ENCODE results near the gene IREB2.
A peak's percentile ranks its signal among the peaks of the same experiment; 100 is the strongest.
"Not testable (repeated sequence)": the region's sequence is repeated elsewhere in the genome, so short reads cannot be mapped to it uniquely, and the experiment has no call there.

IREB2 gene, protein sequence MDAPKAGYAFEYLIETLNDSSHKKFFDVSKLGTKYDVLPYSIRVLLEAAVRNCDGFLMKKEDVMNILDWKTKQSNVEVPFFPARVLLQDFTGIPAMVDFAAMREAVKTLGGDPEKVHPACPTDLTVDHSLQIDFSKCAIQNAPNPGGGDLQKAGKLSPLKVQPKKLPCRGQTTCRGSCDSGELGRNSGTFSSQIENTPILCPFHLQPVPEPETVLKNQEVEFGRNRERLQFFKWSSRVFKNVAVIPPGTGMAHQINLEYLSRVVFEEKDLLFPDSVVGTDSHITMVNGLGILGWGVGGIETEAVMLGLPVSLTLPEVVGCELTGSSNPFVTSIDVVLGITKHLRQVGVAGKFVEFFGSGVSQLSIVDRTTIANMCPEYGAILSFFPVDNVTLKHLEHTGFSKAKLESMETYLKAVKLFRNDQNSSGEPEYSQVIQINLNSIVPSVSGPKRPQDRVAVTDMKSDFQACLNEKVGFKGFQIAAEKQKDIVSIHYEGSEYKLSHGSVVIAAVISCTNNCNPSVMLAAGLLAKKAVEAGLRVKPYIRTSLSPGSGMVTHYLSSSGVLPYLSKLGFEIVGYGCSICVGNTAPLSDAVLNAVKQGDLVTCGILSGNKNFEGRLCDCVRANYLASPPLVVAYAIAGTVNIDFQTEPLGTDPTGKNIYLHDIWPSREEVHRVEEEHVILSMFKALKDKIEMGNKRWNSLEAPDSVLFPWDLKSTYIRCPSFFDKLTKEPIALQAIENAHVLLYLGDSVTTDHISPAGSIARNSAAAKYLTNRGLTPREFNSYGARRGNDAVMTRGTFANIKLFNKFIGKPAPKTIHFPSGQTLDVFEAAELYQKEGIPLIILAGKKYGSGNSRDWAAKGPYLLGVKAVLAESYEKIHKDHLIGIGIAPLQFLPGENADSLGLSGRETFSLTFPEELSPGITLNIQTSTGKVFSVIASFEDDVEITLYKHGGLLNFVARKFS

DNA sequence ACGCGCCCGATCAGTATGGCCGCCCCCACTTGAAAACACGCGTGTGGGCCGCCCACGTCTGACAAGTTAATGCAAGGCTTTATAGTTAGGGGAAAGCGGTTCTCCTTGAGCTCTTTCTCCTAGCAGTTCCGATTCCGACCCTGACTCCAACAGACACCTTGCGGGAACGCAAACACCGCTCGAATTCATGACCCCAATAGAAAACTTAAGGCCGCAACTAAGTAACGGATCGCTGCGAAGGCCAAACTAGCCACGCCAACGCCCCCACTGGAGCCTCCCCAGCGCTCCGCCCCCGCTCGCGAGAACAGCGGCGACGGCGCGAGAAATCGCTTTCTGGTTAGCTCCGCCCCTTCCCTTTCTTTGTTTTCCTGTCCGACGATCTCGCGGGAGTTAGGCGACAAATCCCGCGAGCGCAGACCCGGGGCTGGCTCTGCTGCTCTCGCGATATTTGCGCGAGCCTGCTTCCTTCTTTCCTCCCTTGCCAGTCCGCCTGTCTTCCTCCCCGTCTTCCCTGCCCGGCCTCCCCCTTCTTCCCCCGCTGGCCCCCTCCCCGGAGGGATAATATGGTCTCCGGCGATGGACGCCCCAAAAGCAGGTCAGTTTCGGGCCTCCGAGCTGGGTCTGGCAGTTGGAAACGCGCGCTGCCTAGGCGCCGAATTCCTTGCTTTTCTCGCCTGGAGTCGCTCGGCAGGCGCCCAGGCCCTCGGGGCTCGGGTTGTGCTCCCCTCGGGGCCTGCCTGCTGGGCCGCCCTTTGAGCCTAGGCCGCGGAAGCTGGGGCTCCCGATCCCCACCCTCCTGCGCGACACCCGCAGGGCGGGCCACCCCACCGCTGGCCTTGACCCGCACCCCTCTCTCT, at the start of gene IREB2:
IREB2 (plus strand) TSS at position 455 of the 857 bp plus-strand sequence; CDS start at position 577, 122 bp downstream.
- peak; percentile 100 for DNase-seq (ENCODE audit: low spot score)

DNA sequence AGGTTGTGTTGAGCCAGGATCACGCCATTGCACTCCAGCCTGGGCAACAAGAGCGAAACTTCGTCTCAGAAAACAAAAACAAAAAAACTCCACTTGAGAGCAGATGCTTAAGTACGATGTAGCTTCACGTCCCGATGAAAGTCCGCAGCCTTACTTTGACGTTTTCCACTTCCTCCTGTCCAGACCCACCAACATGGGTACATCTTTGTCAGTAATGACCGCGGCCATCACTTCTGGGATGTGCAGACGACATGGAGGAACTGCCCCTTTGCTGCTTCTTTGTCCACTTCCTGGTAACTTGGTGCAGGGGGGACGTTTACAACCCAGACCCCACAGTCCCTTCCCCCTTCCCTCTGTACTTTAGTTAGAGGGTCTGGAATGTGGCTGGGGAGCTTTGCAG, 49.2 kb upstream of the IREB2 start:
- no peak for DNase-seq (ENCODE audit: low spot score)

DNA sequence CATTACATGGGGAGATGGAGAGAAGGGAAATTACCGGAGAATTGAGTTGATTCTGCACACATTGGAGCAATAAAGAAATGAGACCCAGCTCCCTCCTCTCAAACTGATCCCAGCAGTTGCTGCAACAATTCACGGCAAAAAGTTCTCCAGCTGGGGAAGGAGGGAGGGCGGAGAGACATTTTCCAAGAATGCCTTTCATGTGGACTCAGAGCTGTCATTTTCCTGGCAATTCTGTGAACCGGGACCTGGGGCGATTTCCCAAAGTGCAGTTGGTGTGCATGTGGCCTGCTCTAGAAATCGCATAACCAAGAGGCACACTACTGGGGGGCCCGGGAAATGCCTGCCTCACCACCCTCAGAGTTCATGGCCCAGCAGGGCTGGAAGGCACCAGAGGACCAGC, 48.7 kb upstream of the IREB2 start:
- DNase-seq (ENCODE audit: low spot score): no peak

DNA sequence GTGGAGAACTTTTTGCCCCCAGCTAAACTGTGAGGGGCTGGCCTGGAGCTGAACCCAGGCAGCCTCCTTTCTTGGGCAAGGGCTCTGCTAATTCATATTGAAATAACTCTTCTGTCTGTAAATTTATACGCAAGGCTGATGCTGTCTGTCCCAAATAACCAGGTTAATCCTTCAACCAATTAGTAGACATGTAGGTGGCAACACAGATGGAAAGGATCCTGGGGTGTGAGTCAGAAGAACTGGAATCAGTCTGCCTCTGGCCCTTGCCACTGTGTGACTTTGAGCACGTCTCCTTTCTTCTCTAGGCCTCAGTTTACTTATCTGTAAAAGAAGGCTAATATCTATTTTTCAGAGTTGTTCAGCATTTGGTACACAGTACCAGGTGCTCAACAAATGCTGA, 48.3 kb upstream of the IREB2 start:
- DNase-seq (ENCODE audit: low spot score): no peak

DNA sequence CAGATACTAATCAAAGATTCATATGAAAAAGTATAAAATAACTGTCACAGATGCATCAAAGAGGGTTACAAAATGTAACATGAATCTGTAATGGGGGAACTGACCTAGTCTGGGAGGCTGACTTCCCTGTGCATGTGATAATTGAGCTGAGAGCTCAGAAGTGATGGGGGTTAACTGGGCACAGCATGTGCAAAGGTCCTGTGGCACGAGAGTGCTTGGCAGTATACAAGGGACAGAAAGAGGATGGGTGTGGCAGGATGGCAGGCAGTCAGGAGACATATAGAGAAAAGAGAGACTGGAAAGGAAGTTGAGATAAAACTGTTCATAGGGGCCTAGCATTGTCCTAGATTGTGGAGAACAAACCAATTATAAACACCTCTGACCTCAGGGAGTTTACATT, 47.8 kb upstream of the IREB2 start:
- no peak for DNase-seq (ENCODE audit: low spot score)

DNA sequence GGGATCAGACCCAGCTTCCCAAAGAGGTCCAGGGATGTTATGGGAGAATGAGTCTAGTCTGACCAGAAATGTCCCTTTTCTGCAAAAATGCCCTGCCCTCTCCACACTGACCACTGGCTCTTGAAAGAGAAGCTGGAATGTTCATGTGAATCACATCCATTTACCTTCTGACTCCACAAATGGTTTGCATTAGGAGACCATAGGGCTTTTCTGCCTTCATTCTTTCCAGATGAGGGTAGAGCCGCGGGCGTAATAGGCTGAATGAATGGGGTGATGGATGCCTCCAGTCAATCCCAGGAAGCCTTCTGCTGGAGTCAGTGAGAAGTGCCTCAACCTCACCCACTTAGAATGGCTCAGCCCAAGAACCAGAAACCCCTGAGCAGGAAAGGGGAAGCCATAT, 47.2 kb upstream of the IREB2 start:
- no peak for DNase-seq (ENCODE audit: low spot score)

DNA sequence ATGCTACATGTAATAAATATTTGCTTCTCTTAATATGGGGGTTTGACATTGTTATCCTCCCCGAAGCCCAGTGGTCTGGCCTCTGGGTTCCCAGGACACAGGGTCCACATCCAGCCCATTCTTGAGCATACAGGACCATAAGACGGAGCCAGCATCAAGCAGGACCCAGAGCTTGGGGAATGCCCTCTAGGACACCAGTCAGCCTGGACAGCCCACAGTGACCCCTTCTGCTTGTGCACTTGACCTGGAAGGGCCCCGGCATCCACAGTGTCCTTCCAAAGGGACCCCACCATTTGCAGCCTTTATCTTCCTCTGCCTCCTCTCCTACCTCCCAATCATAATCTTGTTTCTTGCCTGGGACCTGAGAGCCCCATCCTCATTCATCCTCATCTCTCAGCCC, 46.2 kb upstream of the IREB2 start:
- no peak for DNase-seq (ENCODE audit: low spot score)

DNA sequence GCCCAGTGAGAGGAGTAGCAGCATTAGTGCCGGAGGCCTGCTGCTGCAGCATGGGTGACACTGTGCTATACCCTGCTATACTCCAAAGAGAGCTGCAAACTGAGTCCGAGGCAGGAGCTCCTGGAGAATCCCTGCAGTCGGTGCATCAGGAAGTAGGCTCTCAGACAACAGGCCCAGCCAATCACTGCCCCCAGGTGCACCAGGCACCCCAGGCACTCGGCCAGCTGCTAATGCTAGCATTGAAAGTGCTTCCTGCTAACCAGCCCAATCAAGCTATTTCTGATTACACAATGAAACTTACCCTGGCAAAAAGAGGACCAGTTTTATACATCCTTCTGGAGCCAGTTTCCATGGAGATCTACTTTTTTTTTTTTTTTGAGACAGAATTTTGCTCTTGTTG, 45.6 kb upstream of the IREB2 start:
- DNase-seq (ENCODE audit: low spot score): no peak

DNA sequence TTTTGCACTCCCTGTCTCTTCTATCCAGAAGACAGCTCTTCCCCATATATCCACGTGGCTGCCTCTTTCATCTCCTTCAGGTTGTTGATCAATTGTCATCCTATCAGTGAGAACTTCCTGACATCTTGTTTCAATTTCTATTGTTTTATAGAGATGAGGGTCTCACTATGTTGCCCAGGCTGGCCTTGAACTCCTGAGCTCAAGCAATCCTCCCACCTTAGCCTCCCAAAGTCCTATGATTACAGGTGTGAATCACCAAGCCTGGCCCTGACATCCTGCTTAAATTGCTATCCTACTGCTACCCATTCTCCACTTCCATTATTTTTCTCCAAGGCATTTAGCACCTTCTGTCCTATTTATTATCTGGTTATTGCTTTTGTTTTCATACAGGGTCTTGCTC, 44.9 kb upstream of the IREB2 start:
- DNase-seq (ENCODE audit: low spot score): no peak

DNA sequence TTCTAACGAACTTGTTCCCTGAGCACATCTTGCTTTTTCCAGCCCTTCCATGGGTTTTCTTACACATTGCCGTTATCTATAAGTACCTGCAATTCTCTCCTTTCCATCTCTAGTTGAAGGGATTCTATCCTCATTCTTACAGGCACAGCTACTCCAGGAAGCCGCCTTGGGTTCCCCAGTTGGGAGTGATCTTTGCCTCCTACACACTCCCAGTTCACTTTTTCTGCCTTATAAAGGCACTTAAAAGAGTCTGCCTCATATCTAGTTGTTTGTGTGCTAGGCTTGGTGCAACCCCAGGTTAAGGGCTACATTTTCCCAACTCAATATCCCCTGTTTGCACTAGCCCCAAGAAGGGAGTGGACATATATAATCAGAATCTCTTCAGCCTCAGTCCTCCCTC, 44.0 kb upstream of the IREB2 start:
- DNase-seq (ENCODE audit: low spot score): no peak

DNA sequence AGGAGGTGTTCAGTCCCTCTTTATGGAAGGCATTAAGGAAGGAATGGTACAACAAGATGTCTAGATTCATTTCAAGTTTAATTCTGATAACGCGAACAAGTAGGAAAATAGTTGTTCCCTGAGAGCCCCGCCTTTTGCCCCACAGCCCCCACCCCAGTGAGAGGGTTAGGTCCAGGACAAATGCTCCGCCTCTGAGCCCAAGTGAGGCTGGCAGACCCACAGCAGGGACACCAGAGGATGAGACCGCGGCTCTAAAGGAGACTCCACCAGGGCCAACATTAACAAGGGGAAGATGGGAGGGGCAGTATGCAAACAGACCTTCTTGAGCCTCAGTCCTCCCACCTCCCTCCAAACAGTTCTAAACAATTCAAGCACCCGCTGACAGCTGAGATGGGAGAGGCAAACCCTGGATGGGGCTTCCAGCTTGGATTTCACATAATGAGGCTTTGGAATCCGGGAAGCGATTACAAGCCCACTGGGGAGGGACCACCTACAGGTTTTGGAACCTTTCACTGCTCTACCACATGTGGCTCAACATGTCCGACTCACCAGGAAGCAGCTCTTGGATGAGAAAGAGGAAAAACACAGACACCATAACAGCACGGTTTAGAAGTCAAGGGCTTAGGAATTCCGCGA, 42.9 kb upstream of the IREB2 start:
- DNase-seq (ENCODE audit: low spot score): no peak

DNA sequence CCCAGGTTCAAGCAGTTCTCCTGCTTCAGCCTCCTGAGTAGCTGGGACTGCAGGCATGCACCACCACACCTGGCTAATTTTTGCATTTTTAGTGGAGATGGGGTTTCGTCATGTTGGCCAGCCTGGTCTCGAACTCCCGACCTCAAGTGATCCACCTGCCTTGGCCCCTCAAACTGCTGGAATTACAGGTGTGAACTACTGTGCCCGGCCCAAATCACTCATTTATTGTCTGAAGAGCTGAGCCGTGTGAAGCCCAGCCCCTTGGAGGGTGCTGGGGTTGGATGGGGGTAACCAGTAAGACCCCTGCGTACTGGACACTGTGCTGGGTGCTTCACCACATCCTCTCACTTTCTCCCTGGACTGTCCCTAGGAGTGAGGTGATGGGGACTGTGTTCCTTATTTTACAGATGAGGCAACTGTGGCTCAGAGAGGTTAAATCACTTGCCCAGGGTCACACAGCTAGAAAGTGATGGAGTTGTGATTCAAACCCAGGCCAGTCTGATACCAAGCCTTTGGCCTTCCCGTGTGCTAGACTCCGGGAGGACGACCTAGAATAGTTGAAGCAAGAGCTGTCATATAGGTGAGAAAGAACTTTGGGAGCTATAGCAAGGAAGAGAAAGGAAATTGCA, 41.7 kb upstream of the IREB2 start:
- DNase-seq (ENCODE audit: low spot score): no peak

DNA sequence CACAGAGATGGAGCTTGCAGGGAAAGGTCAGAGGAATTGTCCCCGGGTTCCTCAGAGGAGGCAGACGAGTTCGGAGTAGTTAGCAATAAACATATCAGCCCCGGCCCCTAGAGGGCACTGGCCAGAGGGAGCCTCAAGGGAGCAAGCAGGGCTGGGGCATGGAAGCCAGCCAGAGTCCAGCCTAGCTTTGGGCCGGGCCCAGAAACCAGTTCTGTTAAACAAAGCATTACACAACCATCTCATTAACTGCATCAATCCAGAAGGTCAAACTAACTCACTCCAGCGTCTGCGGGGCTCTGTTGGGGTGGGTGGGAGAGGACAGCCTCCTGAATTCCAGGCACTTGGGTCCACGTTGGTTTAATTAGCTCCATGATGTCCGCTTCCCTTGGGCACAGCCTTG, 41.0 kb upstream of the IREB2 start:
- no peak for DNase-seq (ENCODE audit: low spot score)

DNA sequence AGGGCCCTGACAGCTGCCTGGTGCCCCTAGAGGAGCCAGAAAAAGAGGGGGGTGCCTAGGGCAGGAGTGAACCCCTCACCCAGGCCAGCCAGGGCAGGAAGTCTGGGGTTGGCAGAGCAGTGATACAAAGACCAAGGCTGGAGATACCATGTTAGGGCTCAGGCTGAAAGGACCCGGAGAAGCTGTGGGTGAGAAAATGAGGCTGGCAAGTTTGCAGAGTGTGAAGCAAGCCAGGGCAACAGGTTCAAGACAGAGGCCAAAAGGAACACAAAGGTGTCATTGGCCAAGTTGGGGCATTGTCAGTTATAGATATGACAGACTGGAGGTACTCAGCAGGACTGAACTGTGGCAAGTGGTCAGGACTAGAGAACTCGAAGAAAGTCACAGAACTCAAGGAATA, 40.6 kb upstream of the IREB2 start:
- no peak for DNase-seq (ENCODE audit: low spot score)

DNA sequence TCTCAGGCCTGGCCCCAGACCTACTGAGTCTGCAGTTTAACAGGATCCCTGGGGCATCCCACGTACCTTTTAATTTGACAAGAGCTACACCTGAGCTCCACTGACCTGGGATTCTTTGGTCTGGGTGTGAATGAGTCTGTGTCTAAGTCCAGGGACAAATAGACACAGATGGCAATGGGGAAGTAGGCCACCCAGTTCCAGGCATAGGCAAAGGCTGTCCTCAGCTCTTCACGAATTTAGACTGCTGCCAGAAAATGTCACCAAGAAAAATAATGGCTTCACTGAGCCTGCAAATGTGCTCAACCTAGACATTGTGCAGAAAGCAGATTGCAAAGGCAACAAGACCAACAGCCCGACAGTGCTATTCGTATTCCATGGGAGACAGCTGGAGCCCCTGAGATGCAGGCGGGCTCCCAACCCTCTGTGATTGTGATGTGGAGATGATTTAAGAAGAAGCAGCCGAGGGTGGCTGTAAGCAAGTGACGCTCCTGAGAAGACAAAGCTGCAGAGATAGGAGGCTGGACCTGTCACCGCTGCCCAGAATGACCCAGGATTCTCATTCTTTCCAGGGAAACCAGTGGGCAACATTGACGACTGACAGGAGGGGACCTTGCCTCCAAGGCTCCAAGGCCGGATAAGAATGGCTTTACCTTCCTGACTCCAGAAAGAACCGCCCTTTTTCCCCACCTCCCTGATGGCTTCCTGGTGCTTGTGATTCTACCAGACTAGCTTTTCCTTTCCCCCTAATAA, 39.8 kb upstream of the IREB2 start:
- no peak for DNase-seq (ENCODE audit: low spot score)

DNA sequence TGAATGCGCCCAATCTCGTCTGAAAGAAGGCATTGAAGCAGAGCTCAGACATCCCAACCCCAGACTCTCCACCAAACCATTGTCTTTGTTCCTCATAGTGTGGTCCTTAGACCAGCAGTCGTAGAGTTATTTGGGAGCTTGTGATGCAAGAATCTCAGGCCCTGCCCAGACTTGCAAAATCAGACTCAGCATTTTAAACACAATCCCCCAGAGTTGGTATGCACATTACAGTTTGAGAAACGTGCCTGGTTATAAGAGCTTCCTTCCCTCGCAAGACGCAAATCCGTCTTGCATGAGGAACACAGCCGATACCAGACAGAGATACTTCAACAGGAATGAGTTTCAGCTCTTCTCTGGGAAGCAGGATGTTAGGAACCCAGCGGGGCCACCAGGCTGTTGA, 38.9 kb upstream of the IREB2 start:
- no peak for DNase-seq (ENCODE audit: low spot score)

DNA sequence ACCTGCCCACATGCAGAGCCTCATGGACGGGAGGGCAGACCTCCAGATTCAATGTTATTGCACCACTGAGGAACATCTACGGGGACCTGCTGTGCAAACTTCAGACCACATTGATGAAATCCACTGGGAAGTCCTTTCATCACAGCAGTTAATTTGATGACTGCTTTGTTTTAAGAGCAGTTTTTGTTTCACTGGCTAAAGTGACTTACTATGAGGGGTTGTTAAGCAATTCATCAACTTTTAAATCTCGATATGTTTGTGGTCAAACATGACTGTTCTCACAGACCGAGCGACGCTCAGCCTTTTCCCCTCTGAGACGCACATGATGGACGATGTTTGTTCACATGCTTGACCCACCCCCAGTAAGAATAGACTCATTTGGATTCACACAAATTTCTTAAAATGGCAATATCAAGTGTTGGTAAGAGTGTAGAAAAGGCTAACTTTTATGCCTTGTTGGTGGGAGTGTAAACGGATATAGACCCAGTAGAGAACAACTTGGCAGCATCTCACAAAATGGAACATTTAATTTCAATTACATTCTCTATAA, 35.9 kb upstream of the IREB2 start:
- no peak for DNase-seq (ENCODE audit: low spot score)

DNA sequence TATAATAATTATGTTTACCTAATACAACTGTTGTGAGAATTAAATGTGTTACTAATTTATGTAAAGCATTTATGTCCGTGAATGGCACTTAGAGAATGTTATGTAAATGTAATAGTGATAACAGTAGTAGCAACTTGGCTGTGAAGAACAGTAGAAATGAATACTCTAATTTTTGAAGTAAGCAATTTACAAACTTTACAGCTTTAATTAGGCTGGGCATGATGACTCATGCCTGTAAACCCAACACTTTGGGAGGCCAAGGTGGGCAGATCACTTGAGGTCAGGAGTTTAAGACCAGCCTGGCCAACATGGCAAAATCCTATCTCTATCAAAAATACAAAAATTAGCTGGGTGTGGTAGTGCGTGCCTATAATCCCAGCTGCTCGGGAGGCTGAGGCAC, 33.9 kb upstream of the IREB2 start:
- DNase-seq (ENCODE audit: low spot score): no peak

DNA sequence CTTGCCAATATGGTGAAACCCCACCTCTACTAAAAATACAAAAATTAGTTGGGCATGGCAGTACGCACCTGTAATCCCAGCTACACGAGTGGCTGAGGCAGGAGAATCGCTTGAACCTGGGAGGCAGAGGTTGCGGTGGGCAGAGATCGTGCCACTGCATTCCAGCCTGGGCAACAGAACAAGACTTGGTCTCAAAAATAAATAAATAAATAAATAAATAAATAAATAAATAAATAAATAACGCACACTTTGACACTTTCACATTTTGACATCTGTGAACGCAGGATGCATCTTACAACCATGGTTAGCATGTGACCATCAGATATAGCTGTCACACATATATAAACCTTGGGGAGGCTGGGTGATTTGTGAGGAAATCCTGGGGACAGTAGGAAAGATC, 33.2 kb upstream of the IREB2 start:
- not testable (repeated sequence) for DNase-seq (ENCODE audit: low spot score)

DNA sequence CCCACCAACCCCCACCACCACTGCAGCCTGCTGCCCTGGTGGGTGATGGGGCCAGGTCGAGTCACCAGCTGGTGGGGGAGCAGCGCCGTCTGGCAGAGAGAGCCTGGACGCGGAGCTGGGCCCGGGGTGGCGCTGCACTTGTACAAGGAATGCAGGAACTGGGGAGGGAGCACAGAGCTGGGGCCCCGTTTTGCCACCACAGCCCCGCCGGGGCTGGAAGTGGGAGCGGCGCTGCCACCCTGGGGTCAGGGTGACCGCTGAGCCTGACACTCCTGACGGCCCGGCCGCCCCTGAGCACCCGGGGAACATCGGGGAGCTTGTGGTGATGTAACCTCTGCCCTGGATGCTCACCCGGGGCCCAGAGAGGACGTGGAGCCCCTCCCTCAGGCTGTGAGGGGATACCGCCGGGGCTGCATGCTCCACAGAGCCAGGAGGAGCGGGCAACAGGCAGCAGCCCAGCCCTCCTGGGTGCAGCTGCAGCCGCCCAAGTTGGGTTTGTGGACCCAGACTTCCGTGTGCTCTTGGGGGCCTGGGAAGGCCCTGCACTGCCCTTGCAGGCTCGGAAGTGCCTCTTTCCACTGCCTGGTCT, 32.6 kb upstream of the IREB2 start:
- DNase-seq (ENCODE audit: low spot score): no peak

All from LoVo (cell line).